AG04449 (cell line): ENCODE data around the gene B3GLCT.

Source experiments
- CTCF ChIA-PET: fragments of 350-600 bp; formaldehyde crosslinking; extraction: SDS; loops from one replicate; lab custom pipeline; 2021; ENCODE audit warnings: antibody characterized with exemption; lab: Yijun Ruan, JAX
- POLR2A ChIA-PET: fragments of 400-600, 350-600 bp; formaldehyde crosslinking; extraction: SDS; loops from one replicate; lab custom pipeline; 2020; ENCODE audit warnings: antibody characterized with exemption, inconsistent platforms; lab: Yijun Ruan, JAX
- DNase-seq: peaks from one replicate; pipeline ENCODE4 v3.0.0-alpha.2; 2010; ENCODE audit warnings: low read depth, low spot score
- H3K4me3 ChIP-seq: 2 replicates; pipeline ENCODE4 v1.5.1; 2011; ENCODE audit warnings: low read depth, mild to moderate bottlenecking, control low read depth, low read length
- TF ChIP-seq, protein P1 (sequence below): IDR thresholded peaks from one replicate; pipeline ENCODE4 v1.5.1; 2011; ENCODE audit warnings: mild to moderate bottlenecking, moderate library complexity, low read length, control low read depth, inconsistent platforms; ENCODE audit not compliant: insufficient read depth; ENCODE audit errors: missing control alignments

B3GLCT gene

GRCh38 chr13:31179754-31180153 is 20.0 kb upstream of the B3GLCT start:
- POLR2A ChIA-PET, result no interaction called here
- H3K4me3 ChIP-seq, result no peak overlapping the region
- DNase-seq, result no peak
- TF ChIP-seq, protein P1, sequence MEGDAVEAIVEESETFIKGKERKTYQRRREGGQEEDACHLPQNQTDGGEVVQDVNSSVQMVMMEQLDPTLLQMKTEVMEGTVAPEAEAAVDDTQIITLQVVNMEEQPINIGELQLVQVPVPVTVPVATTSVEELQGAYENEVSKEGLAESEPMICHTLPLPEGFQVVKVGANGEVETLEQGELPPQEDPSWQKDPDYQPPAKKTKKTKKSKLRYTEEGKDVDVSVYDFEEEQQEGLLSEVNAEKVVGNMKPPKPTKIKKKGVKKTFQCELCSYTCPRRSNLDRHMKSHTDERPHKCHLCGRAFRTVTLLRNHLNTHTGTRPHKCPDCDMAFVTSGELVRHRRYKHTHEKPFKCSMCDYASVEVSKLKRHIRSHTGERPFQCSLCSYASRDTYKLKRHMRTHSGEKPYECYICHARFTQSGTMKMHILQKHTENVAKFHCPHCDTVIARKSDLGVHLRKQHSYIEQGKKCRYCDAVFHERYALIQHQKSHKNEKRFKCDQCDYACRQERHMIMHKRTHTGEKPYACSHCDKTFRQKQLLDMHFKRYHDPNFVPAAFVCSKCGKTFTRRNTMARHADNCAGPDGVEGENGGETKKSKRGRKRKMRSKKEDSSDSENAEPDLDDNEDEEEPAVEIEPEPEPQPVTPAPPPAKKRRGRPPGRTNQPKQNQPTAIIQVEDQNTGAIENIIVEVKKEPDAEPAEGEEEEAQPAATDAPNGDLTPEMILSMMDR, result no peak
- CTCF ChIA-PET, result interaction anchor here (0.9 to 1.1 kb wide), 2 partner anchors 20 to 245 kb away, joined by 3 to 4 read pairs; partner anchors contain the start of gene B3GLCT

DNA sequence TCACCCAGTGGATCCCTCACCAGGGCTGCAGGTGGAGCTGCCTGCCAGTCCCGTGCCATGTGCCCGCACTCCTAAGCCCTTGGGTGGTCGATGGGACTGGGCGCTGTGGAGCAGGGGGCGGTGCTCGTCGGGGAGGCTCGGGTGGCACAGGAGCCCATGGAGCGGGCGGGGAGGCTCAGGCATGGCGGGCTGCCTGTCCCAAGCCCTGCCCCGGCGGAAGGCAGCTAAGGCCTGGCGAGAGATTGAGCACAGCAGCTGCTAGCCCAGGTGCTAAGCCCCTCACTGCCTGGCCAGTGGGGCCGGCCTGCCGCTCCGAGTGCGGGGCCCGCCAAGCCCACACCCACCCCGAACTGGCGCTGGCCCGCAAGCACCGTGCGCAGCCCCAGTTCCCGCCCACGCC is 16.8 kb upstream of the B3GLCT start:
- POLR2A ChIA-PET, result no interaction called here
- no peak overlapping the region for H3K4me3 ChIP-seq
- CTCF ChIA-PET, result no interaction called here
- DNase-seq, result no peak
- TF ChIP-seq, protein P1, result no peak

DNA sequence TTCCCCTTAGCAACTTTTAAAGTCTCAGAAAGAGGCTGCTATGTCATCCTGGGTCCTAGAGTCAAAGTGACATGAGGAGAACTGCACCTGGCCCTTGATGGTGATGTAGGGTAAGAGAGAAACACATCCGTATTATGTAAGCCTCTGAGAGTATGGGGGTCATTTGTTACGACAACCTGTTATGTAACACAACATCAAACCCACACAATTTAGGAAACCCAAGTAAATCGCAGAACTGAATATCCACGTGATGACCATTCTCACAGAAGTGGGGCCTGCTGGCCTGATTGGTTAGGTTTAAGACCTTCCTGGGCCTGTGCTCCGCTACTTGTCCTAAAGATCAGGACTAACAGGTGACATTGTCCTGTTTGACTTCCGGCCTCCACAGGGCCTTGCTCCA is 15.3 kb upstream of the B3GLCT start:
- H3K4me3 ChIP-seq, result no peak overlapping the region
- no peak for DNase-seq
- TF ChIP-seq, protein P1, result no peak
- ChIA-PET POLR2A (no interaction called here), CTCF (interaction anchor here (1.1 kb wide), 1 partner anchor 8 kb away, joined by 4 read pairs; no protein-coding TSS in a partner anchor)

- ChIA-PET POLR2A (no interaction called here), CTCF (interaction anchor here (1.1 to 1.6 kb wide), 5 partner anchors 9 to 51 kb away, joined by 3 to 7 read pairs (median 4); partner anchors contain the start of gene B3GLCT)
- TF ChIP-seq, protein P1, result no peak
- no peak overlapping the region for H3K4me3 ChIP-seq
- DNase-seq, result no peak
These were observed 14.7 kb upstream of the B3GLCT start for GRCh38 chr13:31184981-31185645.

GRCh38 chr13:31191748-31192147 is 8.0 kb upstream of the B3GLCT start:
- TF ChIP-seq, protein P1, result no peak
- POLR2A ChIA-PET, result no interaction called here
- CTCF ChIA-PET, result interaction anchor here (4.0 kb wide), 1 partner anchor 9 kb away, joined by 42 read pairs; the partner anchor contains the start of gene B3GLCT
- H3K4me3 ChIP-seq, result no peak overlapping the region
- no peak for DNase-seq

GRCh38 chr13:31192306-31192705 is 7.5 kb upstream of the B3GLCT start:
- CTCF ChIA-PET, result interaction anchor here (2.0 kb wide), 1 partner anchor 14 kb away, joined by 5 read pairs; no protein-coding TSS in a partner anchor
- no peak for DNase-seq
- H3K4me3 ChIP-seq, result no peak overlapping the region
- TF ChIP-seq, protein P1, result no peak
- POLR2A ChIA-PET, result no interaction called here
